ENCODE results near the gene GPR32.
"Not testable (repeated sequence)": the region's sequence is repeated elsewhere in the genome, so short reads cannot be mapped to it uniquely, and the experiment has no call there.

The GPR32 gene, protein sequence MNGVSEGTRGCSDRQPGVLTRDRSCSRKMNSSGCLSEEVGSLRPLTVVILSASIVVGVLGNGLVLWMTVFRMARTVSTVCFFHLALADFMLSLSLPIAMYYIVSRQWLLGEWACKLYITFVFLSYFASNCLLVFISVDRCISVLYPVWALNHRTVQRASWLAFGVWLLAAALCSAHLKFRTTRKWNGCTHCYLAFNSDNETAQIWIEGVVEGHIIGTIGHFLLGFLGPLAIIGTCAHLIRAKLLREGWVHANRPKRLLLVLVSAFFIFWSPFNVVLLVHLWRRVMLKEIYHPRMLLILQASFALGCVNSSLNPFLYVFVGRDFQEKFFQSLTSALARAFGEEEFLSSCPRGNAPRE

DNA sequence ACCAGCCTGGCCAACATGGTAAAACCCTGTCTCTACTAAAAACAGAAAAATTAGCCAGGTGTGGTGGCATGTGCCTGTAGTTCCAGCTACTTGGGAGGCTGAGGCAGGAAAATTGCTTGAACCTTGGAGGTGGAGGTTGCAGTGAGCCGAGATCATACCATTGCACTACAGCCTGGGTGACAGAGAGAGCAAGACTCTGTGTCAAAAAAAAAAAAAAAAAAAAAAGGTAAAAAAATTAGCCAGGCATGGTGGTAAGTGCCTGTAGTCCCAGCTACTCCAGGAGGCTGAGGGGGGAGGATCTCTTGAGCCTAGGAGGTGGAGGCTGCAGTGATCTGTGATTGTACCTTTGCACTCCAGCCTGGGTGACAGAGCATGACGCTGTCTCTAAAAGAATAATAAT, at the start of gene GPR32:
GPR32 (plus strand) TSS at position 301 of the 400 bp plus-strand sequence. CDS start 137 bp downstream, outside the sequence.
- not testable (repeated sequence) for DNase-seq (ENCODE audit: low read depth in 2 of 2, low spot score in 1 of 2)

DNA sequence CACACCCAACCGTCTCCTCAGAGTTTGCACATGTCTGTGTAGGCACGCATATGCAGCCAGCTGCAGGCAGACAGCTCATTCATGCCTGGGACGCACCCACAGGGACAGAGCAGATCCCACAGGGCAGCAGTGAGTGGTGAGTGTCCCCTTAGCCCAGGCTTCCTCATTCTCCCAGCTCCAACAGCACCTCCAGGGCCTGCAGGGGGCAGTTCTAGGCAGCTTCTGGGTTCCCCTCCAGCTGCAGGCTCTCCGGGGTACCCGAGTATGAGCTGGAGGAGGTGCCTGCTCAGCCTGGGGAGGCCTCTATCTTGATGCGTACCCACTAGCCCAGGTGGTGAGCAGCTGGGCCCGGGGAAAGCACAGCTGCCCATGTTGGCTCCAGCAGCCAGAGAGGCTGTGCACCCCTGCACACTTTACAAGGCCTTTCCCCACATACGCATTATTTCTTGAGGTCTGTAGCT, 49.3 kb upstream of the GPR32 start:
- no peak for DNase-seq (ENCODE audit: low read depth in 2 of 2, low spot score in 1 of 2)

DNA sequence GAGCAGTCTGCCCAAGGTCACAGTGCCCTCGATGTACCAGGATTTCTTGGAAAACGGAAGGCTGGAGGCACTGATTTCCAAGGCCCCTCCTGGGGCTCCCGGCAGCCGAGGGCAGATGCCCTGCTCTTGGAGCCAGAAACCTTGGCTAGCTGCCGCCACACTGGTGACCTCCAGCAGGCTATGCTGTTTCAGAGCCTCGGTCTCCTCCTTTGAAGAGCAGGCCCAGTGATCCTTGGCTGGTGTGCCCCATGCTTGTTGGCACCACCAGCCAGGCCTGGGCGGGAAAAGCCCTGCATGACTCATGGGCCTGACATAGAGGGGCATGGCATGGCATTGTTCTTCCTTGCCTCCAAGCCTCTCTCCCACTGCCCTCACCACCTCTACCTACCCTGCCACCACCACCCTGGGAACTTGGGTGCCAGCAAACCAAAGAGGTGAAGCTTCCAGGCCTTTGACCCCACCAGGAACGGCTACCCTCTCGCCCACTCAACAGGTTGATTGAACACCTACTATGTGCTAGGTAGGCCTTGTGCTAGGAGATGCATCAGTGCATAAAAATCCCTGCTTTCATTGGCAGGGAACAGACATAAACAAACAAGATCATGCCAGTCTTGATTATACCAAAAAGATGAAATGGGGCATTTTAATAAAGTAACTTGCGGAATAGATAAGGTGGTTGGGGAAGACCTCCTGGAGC, 48.7 kb upstream of the GPR32 start:
- no peak for DNase-seq (ENCODE audit: low read depth in 2 of 2, low spot score in 1 of 2)

DNA sequence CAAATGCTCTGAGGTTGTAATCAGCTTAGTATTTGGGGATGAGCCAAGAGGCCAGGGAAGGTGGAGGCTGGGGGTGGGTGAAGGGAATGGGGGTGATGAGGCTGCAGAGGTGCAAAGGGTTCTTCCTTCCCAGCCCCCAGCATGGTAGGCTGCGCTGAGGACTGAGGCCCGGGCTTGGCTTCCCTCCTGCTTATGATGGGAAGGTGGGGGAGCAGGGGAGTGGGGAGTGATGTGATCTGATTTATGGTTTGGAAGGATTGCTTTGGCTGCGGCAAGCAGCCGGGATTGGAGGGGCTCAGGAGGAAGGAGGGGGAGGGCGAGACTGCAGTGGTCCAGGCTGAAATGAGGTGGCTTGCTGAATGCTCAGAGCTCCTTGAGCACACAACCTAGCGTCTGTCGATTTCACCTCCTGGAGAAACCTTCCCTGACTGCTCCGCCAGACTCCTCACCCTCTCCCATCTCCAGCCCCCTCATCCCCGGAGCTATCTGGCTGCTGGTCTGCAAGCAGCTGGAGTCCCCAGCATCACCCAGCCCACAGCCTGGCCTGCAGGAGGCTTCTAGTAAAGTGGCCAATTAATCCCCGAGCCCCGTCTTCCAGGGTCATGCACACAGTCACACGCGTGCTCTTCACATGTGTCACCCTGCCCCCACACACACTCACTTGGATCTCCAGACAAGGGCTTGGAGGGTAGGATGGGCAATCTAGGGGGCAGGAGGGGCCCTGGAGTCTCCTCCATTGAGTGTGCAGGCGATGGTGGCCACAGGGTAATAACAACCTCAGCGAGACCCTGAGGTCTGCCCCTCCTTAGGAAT, 47.9 kb upstream of the GPR32 start:
- no peak for DNase-seq (ENCODE audit: low read depth in 2 of 2, low spot score in 1 of 2)

DNA sequence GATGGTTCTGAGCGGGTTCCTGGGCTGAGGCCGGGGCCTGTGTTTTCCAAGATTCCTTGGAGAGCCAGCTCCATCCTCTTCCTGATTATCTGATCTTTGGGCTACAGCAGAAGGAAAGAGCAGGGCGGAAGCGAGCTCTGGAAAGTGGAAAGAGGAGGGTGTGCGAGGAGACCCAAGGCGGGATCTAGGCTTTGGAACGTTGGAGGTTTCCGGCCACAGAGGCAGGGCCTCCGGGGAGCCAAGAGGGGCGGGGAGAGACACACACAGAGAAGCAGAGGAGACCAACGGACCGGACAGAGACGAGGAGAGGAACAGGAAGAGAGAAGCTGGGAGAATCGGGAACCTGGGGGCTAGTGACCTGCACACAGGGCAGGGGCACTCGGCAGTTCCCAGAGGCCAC, 47.2 kb upstream of the GPR32 start, which contains the start of gene CLEC11A:
CLEC11A (plus strand) TSS at position 296 of the 400 bp plus-strand sequence. CDS start 162 bp downstream, outside the sequence.
- no peak for DNase-seq (ENCODE audit: low read depth in 2 of 2, low spot score in 1 of 2)

DNA sequence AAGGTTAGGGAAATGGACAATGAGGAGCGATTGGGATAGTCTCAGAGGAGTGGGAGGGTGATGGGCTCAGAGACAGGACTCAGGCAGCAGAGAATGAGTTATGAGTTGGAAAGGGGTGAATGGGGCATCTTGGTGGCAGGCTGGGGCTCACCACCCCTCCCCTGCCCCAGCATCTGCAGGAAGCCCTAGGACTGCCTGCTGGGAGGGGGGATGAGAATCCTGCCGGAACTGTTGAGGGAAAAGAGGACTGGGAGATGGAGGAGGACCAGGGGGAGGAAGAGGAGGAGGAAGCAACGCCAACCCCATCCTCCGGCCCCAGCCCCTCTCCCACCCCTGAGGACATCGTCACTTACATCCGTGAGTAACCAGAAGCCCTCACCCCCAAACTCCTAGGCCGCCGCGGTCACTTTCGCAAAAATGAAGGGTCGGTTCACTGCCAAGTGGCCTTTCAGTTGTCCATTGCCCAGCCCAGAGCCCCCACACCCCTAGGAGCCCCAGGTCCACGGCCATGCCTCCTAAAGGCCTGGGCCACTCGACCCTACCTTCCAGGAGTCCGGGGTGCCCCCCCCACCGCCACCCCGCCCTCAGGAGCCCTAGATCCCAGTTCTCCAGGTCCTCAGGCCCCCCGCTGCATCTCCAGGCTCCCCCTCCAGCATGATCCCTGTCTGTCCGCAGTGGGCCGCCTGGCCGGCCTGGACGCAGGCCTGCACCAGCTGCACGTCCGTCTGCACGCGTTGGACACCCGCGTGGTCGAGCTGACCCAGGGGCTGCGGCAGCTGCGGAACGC, 46.3 kb upstream of the GPR32 start:
- no peak for DNase-seq (ENCODE audit: low read depth in 2 of 2, low spot score in 1 of 2)

DNA sequence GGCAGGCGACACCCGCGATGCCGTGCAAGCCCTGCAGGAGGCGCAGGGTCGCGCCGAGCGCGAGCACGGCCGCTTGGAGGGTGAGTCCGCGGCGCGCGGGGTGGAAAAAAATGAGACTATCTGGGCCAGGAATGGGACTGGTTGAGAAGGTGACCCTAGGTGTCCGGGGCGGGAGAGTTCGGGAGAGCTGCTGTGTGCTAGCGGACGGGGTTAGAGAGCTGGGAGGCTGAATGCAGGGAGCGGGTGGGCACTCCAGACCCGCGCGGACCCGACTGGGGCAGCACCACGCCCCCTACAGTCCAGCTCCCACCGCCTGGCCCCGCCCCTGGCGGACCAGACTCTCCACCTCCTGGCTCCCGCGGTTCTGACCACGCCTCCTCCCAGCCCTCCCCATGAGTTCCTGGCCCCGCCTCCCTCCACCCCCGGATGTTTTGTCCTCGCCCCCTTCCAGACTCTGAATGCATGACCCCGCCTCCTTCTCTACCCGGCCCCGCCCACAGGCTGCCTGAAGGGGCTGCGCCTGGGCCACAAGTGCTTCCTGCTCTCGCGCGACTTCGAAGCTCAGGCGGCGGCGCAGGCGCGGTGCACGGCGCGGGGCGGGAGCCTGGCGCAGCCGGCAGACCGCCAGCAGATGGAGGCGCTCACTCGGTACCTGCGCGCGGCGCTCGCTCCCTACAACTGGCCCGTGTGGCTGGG, 45.6 kb upstream of the GPR32 start:
- DNase-seq (ENCODE audit: low read depth in 2 of 2, low spot score in 1 of 2), result peak; percentile 86 to 94

DNA sequence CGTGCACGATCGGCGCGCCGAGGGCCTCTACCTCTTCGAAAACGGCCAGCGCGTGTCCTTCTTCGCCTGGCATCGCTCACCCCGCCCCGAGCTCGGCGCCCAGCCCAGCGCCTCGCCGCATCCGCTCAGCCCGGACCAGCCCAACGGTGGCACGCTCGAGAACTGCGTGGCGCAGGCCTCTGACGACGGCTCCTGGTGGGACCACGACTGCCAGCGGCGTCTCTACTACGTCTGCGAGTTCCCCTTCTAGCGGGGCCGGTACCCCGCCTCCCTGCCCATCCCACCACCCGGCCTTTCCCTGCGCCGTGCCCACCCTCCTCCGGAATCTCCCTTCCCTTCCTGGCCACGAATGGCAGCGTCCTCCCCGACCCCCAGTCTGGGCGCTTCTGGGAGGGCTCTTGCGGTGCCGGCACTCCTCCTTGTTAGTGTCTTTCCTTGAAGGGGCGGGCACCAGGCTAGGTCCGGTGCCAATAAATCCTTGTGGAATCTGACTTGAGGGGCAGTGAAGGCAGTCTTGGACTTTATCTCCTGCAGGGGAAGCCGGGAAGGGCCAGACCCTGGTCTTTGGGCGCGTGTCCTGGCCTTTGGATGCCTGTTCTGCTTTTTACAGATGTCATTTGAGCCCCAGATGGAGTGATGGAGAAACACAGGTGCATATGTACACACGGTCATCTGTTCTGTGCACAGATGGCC, 44.9 kb upstream of the GPR32 start:
- DNase-seq (ENCODE audit: low read depth in 2 of 2, low spot score in 1 of 2), result no peak

DNA sequence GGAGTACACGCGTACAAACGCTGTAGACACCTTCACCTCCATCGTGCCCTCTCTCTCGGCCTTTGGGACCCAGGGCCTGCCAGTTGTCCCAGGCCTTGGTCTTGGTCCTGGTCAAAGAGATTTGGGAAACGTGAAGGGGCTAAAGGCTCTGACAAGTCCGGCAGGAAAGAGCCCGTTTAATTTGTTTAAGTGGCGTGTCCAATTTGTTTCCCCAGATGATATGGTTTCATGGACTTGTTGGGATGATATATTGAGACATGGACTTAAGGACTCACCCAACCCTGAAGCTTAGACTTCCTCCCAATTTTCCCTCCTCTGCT, 44.4 kb upstream of the GPR32 start:
- no peak for DNase-seq (ENCODE audit: low read depth in 2 of 2, low spot score in 1 of 2)

DNA sequence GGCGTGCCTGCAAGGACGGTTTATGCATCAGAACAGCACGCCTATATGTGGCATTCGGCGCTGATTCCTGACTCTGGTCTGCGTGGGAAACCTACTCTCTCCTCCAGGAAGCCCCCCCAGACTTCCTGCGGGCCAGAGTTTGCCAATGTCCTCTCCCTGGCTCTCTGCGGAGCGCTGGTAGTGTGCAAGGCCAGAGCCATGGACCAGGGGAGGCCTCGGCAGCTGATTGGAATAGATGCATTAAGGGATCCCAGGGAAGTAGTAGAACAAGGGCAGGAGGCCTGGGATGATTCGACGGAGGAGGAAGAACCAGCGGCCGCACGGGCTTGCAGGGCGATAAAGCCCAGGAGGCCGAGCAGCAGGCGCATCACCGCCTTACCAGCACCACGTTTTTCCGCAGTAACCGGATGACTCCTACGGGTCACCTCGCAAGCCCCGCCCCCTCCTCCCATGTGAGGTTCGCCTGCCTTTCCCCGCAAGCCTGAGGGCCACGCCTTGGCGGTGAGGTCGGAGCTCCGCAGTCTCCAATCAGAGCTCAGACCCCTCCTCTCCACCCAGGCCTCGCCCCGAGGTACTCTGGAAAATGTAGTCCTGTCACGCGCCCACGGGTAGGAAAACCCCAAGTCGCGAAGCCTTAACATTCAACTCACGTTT, 42.1 kb upstream of the GPR32 start:
- peak; percentile 50 to 83 for DNase-seq (ENCODE audit: low read depth in 2 of 2, low spot score in 1 of 2)

DNA sequence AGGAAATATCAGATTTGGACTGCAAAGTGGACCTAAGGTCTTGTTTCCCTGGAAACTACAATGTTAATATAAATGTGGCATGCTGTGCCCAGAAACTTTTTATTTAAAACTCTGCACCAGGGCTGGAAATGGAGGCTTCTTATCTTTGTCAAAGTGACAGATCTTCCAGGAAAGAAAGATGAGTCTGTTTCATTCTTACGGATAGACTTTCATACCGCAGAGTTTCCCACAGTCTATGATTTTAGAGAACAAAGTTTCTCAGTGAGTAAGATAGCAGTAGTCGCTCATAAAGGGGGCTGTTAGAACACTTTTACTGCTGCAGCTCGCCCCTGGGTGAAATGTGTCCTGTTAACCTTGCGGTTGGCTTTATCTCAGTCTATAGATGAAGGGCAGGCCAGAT, 40.4 kb upstream of the GPR32 start:
- no peak for DNase-seq (ENCODE audit: low read depth in 2 of 2, low spot score in 1 of 2)

DNA sequence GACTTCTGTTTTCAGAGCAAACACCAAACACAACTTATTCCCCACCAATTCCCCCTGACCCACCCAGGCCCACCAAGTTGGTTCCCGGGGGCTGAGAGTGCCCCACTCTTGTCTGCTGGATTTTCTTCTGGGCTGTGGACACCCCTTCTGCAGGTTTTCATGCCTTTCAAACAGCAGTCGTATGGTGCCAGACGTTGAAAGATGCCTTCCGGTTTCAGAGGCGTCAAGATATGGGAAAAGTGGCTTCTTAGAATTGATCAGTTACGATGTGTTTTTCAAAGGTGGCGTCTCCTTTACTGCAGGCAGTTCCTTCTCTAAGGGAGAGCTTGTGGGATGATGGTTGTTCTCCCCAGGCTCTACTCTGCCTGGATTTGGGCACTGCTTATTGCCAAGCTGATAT, 34.4 kb upstream of the GPR32 start:
- no peak for DNase-seq (ENCODE audit: low read depth in 2 of 2, low spot score in 1 of 2)

DNA sequence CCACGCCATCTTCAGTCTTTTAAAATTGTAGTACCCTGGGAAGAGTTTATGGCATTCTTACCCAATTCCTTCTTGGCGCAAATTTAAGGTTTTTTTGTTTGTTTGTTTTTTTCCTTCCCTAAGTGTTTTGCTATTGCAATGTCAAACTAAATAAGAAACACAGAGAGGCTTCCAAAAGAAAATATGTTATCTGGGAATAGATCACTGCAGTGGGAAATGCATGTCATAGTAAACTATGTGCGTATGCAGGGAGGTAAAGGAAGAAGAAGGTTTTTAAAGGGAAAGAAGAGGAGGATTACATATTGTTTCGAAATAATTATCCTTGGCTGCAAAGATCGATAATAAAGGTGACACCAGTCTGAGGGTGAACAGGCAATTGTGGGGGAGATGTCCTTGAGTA, 33.9 kb upstream of the GPR32 start:
- DNase-seq (ENCODE audit: low read depth in 2 of 2, low spot score in 1 of 2), result no peak

DNA sequence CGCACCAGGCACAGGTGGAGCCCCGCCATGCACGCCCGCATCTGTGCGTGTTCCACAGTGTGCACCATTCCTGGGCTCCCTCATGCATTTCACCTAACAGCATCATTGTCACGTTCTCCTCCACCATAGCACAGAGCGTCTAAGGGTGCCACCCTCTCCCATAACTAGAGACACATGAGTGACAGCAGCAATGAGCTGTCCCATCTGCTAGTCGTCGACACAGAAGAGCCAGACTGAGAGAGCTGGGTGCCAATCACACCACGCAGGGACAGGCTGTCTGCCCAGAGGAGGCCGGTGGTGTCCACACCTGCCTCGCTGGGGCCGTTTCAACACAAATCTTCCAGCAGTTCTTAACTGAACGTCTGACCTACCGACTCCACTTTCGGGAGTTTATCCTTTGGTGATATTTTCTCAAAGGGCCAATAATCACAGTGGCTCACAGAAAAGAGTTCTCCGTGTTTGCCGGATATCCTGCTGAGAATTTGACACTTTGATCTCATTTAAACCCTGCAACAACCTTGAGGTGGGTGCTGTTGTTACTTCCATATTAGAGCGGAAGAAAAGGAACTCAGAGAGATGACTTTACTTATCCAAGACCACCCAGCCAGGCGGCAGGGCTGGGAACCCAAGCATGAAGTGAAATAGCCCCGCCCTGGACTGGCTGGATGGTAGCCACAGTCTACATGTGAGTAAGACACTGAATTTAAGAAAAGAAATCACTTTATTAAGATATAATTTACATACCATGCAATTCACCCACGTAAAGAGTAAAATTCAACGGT, 30.9 kb upstream of the GPR32 start:
- no peak for DNase-seq (ENCODE audit: low read depth in 2 of 2, low spot score in 1 of 2)

DNA sequence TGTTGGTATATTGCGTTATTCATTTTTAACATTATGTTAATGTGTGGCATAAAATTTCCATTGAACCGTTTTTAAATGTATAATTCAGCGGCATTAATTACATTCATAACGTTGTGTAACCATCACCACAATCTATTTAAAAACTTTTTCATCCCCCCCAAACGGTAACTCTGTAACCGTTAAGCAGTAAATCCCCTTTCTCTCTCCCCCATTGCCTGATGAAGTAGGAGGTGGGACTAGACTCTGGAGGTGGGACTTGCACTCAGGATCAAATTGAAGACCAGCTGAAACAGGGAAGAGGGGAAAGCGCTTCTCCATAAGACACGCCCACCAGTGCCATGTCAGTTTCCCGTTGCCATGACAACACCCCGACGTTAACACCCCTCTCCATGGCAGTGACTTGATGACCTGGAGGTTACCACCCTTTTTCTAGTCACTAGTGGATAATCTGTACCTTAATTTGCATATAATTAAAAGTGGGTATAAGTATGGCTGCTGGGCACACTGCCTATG, 30.3 kb upstream of the GPR32 start:
- DNase-seq (ENCODE audit: low read depth in 2 of 2, low spot score in 1 of 2), result no peak

DNA sequence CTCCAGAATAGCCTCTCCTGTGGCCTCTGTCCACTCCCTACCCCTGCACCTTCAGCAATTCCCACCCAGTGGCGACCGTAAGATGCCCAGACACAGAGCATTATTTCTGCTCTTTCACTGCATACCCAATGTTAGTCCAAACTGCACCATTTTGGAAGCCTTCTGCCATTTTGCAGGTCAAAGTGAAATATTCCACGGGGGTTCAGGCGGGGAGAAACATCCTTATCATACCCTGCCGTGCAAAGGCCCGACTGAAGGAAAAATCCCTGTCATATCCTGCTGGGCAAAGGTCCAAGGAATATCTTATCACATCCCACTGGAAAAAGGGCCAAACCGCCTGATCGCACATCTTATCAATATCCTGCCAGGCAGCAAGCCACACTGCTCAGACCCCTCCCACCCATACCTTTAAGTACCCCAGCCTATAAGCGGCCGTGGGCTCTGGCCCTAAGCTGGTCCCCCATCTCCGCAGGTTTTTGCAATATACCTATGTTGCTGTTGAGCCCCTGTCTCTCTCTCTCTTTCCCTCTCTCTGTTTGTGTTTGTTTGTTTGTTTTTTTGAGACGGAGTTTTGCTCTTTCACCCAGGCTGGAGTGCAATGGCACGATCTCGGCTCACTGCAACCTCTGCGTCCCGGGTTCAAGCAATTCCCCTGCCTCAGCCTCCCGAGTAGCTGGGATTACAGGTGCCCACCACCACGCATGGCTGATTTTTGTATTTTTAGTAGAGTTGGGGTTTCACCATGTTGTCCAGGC, 28.9 kb upstream of the GPR32 start:
- no peak for DNase-seq (ENCODE audit: low read depth in 2 of 2, low spot score in 1 of 2)

DNA sequence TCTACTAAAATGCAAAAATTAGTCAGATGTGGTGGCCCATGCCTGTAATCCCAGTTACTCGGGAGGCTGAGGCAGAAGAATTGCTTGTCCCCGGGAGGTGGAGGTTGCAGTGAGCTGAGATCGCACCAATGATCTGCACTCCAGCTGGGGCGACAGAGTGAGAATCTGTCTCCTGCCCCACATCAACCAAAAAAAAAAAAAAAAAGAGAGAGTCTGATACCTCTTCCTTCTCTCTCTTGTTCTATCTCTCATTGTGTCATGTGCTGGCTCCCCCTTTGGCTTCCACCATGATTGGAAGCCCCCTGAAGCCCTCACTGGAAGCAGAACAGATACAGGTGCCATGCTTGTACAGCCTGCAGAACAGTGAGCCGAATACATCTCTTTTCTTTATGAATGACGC, 26.7 kb upstream of the GPR32 start:
- no peak for DNase-seq (ENCODE audit: low read depth in 2 of 2, low spot score in 1 of 2)

DNA sequence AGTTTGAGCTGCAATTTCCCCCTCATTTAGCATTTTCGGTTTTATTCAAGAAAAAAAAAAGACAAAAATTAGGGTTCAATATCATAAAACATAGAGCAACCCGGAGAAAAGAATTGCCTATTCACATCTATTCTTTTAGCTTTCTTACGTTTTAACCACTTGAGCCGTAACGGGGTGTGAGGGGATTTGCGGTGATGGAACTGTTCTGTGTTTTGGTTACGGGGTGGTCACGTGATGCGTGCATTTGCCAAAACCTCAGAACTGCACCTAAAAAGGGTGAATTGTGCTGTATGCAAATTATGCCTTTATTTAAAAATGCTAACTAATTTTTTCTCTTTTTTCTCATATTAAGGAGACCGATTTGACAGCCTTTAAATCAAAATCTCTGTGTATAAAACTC, 25.0 kb upstream of the GPR32 start:
- DNase-seq (ENCODE audit: low read depth in 2 of 2, low spot score in 1 of 2), result no peak
